Sigmoid colon (tissue), 4 donors: ENCODE measurements around the gene CTNNB1.

Experiments
- EP300 ChIP-seq, 4 donors: sonication (generic); formaldehyde crosslinking; IDR thresholded peaks; one replicate each; pipeline ENCODE4 v1.6.1; 2017; ENCODE audit warnings: antibody characterized with exemption in 4 of 4
- POLR2A ChIP-seq, 2 donors: fragments of 450-650 bp; IDR thresholded peaks; one replicate each; pipeline ENCODE4 v1.6.1; 2016; ENCODE audit warnings: antibody characterized with exemption in 2 of 2, mild to moderate bottlenecking in 2 of 2, moderate library complexity in 2 of 2
- POLR2AphosphoS5 ChIP-seq, 4 donors: sonication (generic); formaldehyde crosslinking; IDR thresholded peaks; one replicate each; pipeline ENCODE4 v1.6.1; 2017; ENCODE audit warnings: antibody characterized with exemption in 4 of 4
- TF ChIP-seq, protein P1 (sequence below), 4 experiments: fragments of 450-650 bp in 3 of 4; fragments of 200-600 bp in 1 of 4; IDR thresholded peaks; one replicate each; pipeline ENCODE4 v1.5.1; 2016 to 2019; ENCODE audit warnings: antibody characterized with exemption in 4 of 4, mild to moderate bottlenecking in 3 of 4, moderate library complexity in 2 of 4

DNA sequence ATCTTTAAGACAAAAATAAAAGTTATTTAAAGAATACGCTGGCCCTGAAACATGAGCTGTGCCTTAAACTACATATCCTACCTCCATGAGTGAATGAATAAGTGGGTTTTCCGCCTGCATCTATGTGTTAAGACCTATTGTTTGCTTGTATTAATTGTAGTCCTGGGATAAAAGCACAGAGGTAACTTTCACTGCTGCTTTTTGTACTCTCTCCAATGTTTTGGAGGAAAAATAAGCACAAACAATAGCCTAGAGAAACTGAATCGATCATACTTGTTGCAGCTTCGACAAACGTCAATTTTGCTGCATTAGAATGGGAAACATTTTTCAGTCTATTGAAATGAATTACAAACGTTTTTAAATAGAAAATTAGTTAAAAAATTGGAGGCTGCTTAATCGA lies 1.3 kb upstream of the CTNNB1 start:
- TF ChIP-seq, protein P1, sequence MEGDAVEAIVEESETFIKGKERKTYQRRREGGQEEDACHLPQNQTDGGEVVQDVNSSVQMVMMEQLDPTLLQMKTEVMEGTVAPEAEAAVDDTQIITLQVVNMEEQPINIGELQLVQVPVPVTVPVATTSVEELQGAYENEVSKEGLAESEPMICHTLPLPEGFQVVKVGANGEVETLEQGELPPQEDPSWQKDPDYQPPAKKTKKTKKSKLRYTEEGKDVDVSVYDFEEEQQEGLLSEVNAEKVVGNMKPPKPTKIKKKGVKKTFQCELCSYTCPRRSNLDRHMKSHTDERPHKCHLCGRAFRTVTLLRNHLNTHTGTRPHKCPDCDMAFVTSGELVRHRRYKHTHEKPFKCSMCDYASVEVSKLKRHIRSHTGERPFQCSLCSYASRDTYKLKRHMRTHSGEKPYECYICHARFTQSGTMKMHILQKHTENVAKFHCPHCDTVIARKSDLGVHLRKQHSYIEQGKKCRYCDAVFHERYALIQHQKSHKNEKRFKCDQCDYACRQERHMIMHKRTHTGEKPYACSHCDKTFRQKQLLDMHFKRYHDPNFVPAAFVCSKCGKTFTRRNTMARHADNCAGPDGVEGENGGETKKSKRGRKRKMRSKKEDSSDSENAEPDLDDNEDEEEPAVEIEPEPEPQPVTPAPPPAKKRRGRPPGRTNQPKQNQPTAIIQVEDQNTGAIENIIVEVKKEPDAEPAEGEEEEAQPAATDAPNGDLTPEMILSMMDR (IDR thresholded peaks at IDR 0.05), result peak in 1 of 4 experiments; percentile 4
- no peak for TF ChIP-seq POLR2A (IDR thresholded peaks at IDR 0.05)
- no peak for TF ChIP-seq EP300 (IDR thresholded peaks at IDR 0.05)
- TF ChIP-seq POLR2AphosphoS5 (IDR thresholded peaks at IDR 0.05), result no peak
